Renal cortex interstitium (tissue), 11 donors: ENCODE data around the gene RBBP7. TPM values are rescaled to one million over a fixed set of nuclear protein-coding genes. Genes with fewer than 3 reads are reported as not detected.

Experiments
- DNase-seq, 11 donors: peaks; one replicate each; pipeline ENCODE4 v3.0.0-alpha.2; 2013; ENCODE audit warnings: low read depth in 9 of 11, low spot score in 4 of 11; ENCODE audit errors: extremely low read depth in 1 of 11
- polyA plus RNA-seq, 3 donors: library from polyadenylated mRNA; unstranded; fragments of 120-200 nt; gene quantifications; one replicate each; pipeline ENCODE4 v1.2.1, GENCODE V29; 2013; ENCODE audit not compliant: insufficient read length in 3 of 3

Gene RBBP7
- polyA plus RNA-seq, 3 donors: 205 to 232 (median 206) TPM

GRCh38 chrX:16796298-16796697 is 73.9 kb downstream of the RBBP7 start:
- DNase-seq: no peak

Other genes with a start within 250 kb of the RBBP7 start
- gene S100G, start 220.2 kb downstream of the RBBP7 start, polyA plus RNA-seq: not detected
- gene CTPS2, start 157.7 kb downstream of the RBBP7 start, polyA plus RNA-seq: 10 to 100 TPM; 34.8 to 43.6 (median 42.4) TPM
- 10 to 100 TPM; 29.2 to 43.5 (median 39.5) TPM for gene SYAP1, start 150.8 kb downstream of the RBBP7 start, polyA plus RNA-seq
- 10 to 100 TPM; 15.4 to 20.1 (median 19.8) TPM for gene TXLNG, start 83.9 kb downstream of the RBBP7 start, polyA plus RNA-seq
- 10 to 100 TPM; 11.8 to 20.3 (median 17.9) TPM for gene REPS2, start 76.3 kb upstream of the RBBP7 start, polyA plus RNA-seq